Endodermal cell (in vitro differentiated cells): ENCODE data around the gene WDR46. TPM values are rescaled to one million over a fixed set of nuclear protein-coding genes. Genes with fewer than 3 reads are reported as not detected.

Experiments used
- DNase-seq: peaks from one replicate; pipeline ENCODE4 v3.0.0-alpha.2; 2017
- H3K27ac ChIP-seq: 2 replicates; pipeline ENCODE4 v1.5.1; 2013; ENCODE audit warnings: mild to moderate bottlenecking, low read depth, low read length, moderate library complexity
- H3K27me3 ChIP-seq: 2 replicates; pipeline ENCODE4 v1.6.1; 2013; ENCODE audit warnings: mild to moderate bottlenecking, low read length, moderate library complexity; ENCODE audit not compliant: insufficient read depth, control insufficient read depth, poor library complexity, severe bottlenecking
- H3K36me3 ChIP-seq: 2 replicates; pipeline ENCODE4 v1.7.0; 2013; ENCODE audit warnings: mild to moderate bottlenecking, low read length, moderate library complexity; ENCODE audit not compliant: control insufficient read depth, insufficient read depth
- H3K4me1 ChIP-seq: one replicate; pipeline ENCODE4 v1.7.0; 2013; ENCODE audit warnings: low read length; ENCODE audit not compliant: control insufficient read depth, insufficient read depth
- H3K4me3 ChIP-seq: 2 replicates; pipeline ENCODE4 v1.5.1; 2013; ENCODE audit warnings: mild to moderate bottlenecking, low read length, moderate library complexity
- H3K9ac ChIP-seq: 2 replicates; pipeline ENCODE4 v1.6.1; 2013; ENCODE audit warnings: mild to moderate bottlenecking, low read length, moderate library complexity; ENCODE audit not compliant: poor library complexity, severe bottlenecking; ENCODE audit errors: extremely low read depth
- H3K9me3 ChIP-seq: 2 replicates; pipeline ENCODE4 v1.6.1; 2013; ENCODE audit warnings: mild to moderate bottlenecking, low read length, moderate library complexity; ENCODE audit not compliant: control insufficient read depth
- H3K27ac Mint-ChIP-seq: 2 replicates; pipeline ENCODE4 v1.8.0; 2020; ENCODE audit warnings: mixed read lengths
- H3K27me3 Mint-ChIP-seq: 2 replicates; pipeline ENCODE4 v1.8.0; 2021; ENCODE audit warnings: mild to moderate bottlenecking, mixed read lengths; ENCODE audit not compliant: insufficient read depth
- H3K36me3 Mint-ChIP-seq: 2 replicates; pipeline ENCODE4 v1.8.0; 2020; ENCODE audit warnings: low read depth, mixed read lengths
- H3K4me1 Mint-ChIP-seq: 2 replicates; pipeline ENCODE4 v1.8.0; 2020; ENCODE audit warnings: mixed read lengths
- H3K4me3 Mint-ChIP-seq: 2 replicates; pipeline ENCODE4 v1.8.0; 2020; ENCODE audit warnings: mild to moderate bottlenecking, moderate library complexity, mixed read lengths
- H3K9me3 Mint-ChIP-seq: 2 replicates; pipeline ENCODE4 v1.8.0; 2020; ENCODE audit warnings: mild to moderate bottlenecking, mixed read lengths
- CTCF ChIP-seq: fragments of 200-600 bp; sonication (generic); conservative IDR thresholded peaks from 2 replicates; pipeline ENCODE4 v1.5.0; 2021; ENCODE audit warnings: antibody characterized with exemption, mild to moderate bottlenecking
- WGBS, 2 experiments: methylation state at CpG; one replicate each; pipeline versions ENCODE4 v1.1.5 to v1.1.7; 2013; ENCODE audit warnings: missing lambda C conversion rate in 2 of 2, mixed read lengths in 1 of 2; ENCODE audit not compliant: insufficient coverage in 1 of 2, insufficient read length in 1 of 2; 5-methylcytosine and 5-hydroxymethylcytosine counted together
- microRNA-seq: library from miRNA; unstranded; fragments of <30 nt; microRNA quantifications from one replicate; pipeline ENCODE4 v1.2.0, GENCODE V29; 2020; ENCODE audit warnings: borderline microRNAs expressed
- total RNA-seq, 2 donors: library from RNA; stranded (reverse); fragmentation: NEBNext Ultra II Directional in 1 of 2; extraction: Animal tissue kit (Norgen Biotek cat#: 25700) in 1 of 2; gene quantifications; 2 replicates in 1 of 2; 3 replicates in 1 of 2; pipeline ENCODE4 v1.2.1, GENCODE V29; 2021

The WDR46 gene
- total RNA-seq, 2 donors from 2014 or later = 42.9 to 62.5 TPM

- Mint-ChIP-seq H3K4me1 (peaks cover 12% of the 10 kb centered on the region), H3K27ac (no peak overlapping the region), H3K4me3 (no peak overlapping the region), H3K36me3 (no peaks in the 10 kb centered on the region), H3K27me3 (peaks cover 25% of the 10 kb centered on the region), H3K9me3 (no peaks in the 10 kb centered on the region)
- Histone ChIP-seq H3K4me1 (no peaks in the 10 kb centered on the region), H3K9me3 (no peaks in the 10 kb centered on the region), H3K27ac (no peak overlapping the region), H3K4me3 (no peak overlapping the region), H3K27me3 (peaks cover 6% of the 10 kb centered on the region), H3K9ac (no peak overlapping the region), H3K36me3 (no peaks in the 10 kb centered on the region)
- TF ChIP-seq CTCF = no peak
- peak; percentile 9 for DNase-seq
- 86 to 91% methylated on average over 5 to 6 of the region's 6 CpGs for WGBS, 2 experiments
These were observed 52.2 kb downstream of the WDR46 start for GRCh38 chr6:33236852-33237251.

DNA sequence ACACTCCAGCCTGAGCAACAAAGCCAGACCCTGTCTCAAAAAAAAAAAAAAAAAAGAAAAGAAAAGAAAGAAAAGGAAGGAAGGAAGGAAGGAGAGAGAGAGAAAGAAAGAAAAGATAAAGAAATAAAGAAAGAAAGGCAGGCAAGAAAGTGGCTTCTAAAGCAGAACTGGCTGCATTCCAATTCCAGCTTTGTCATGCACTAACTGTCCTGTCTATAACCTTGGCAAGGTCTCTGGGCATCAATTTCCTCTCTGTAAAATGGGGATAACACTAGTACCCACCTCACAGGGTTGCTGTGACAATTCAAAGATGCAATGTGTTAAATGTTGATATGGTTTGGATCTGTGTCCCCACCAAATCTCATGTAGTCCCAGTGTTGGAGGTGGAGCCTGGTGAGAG is 52.7 kb downstream of the WDR46 start:
- no peak for TF ChIP-seq CTCF
- Mint-ChIP-seq H3K27me3 (peaks cover 23% of the 10 kb centered on the region), H3K4me1 (peaks cover 12% of the 10 kb centered on the region), H3K27ac (no peak overlapping the region), H3K36me3 (no peaks in the 10 kb centered on the region), H3K4me3 (no peak overlapping the region), H3K9me3 (no peaks in the 10 kb centered on the region)
- Histone ChIP-seq H3K27ac (no peak overlapping the region), H3K9ac (no peak overlapping the region), H3K4me3 (no peak overlapping the region), H3K4me1 (no peaks in the 10 kb centered on the region), H3K36me3 (no peaks in the 10 kb centered on the region), H3K27me3 (peaks cover 6% of the 10 kb centered on the region), H3K9me3 (no peaks in the 10 kb centered on the region)
- DNase-seq = peak; percentile 0

DNA sequence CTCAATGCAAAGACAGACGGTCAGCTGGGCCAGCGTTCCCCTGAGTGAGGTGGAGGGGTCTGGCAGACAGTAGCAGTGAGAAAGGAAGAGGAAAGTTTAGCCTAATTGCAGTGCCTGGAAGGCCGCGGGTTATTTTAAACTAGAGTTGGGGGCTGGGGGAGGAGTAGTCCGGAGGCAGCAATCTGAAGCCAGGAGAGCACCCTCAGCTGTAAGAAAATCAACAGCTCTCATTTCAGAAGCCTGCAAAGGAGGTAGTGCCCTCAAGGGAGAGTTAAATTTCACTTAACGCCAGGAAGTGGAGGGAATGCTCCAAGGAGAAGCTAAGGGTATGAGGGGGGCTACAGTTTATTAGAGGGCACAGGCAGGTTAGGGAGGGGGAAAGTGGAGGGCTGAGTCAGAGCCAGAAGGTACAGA is 53.8 kb downstream of the WDR46 start:
- no peak for TF ChIP-seq CTCF
- Histone ChIP-seq H3K4me3 (no peak overlapping the region), H3K4me1 (no peaks in the 10 kb centered on the region), H3K27ac (no peak overlapping the region), H3K36me3 (no peaks in the 10 kb centered on the region), H3K27me3 (peaks cover 6% of the 10 kb centered on the region), H3K9ac (no peak overlapping the region), H3K9me3 (no peaks in the 10 kb centered on the region)
- H3K27me3 Mint-ChIP-seq = peaks cover 19% of the 10 kb centered on the region
- no peak overlapping the region for H3K4me3 Mint-ChIP-seq
- DNase-seq = peak; percentile 57
- no peaks in the 10 kb centered on the region for H3K36me3 Mint-ChIP-seq
- 27 to 40% methylated on average over 6 of the region's 6 CpGs for WGBS, 2 experiments
- peak overlapping the region; percentile 74 for H3K27ac Mint-ChIP-seq
- no peaks in the 10 kb centered on the region for H3K9me3 Mint-ChIP-seq
- H3K4me1 Mint-ChIP-seq = peaks cover 12% of the 10 kb centered on the region

Small RNAs within 50 kb of the gene (microRNA-seq; reads per million reads assigned to microRNA genes)
- gene MIR6834 = not detected
- not detected for gene MIR6873

Other genes starting within 250 kb of the WDR46 start
- 1 to 10 TPM; 1.7 to 1.9 TPM for gene HLA-DPA1, start 215.6 kb downstream of the WDR46 start, total RNA-seq
- 10 to 100 TPM; 13.5 to 20.6 TPM for gene HLA-DPB1, start 213.2 kb downstream of the WDR46 start, total RNA-seq
- gene COL11A2, start 96.8 kb downstream of the WDR46 start, total RNA-seq = 1 to 10 TPM; 1.3 to 2.8 TPM
- gene RXRB, start 88.6 kb downstream of the WDR46 start, total RNA-seq = 10 to 100 TPM; 24.8 to 27.2 TPM
- gene SLC39A7, start 88.4 kb downstream of the WDR46 start, total RNA-seq = 100 to 1,000 TPM; 123 to 163 TPM
- gene HSD17B8, start 84.6 kb downstream of the WDR46 start, total RNA-seq = 1 to 10 TPM; 5.7 to 6.8 TPM
- 10 to 100 TPM; 31.0 to 31.8 TPM for gene RING1, start 80.7 kb downstream of the WDR46 start, total RNA-seq
- 10 to 100 TPM; 51.4 to 63.9 TPM for gene VPS52, start 17.4 kb downstream of the WDR46 start, total RNA-seq
- 1,000 to 10,000 TPM; 2,541 to 3,009 TPM for gene RPS18, start 17.2 kb downstream of the WDR46 start, total RNA-seq
- 1 to 10 TPM; 3.9 to 5.5 TPM for gene B3GALT4, start 12.1 kb downstream of the WDR46 start, total RNA-seq
- 10 to 100 TPM; 69.9 to 86.4 TPM for gene PFDN6, start 362 bp upstream of the WDR46 start, total RNA-seq
- gene RGL2, start 9.7 kb upstream of the WDR46 start, total RNA-seq = 10 to 100 TPM; 85.6 to 98.0 TPM
- 10 to 100 TPM in 1 of 2 donors, 1 to 10 TPM in 1; 7.0 to 11.1 TPM for gene TAPBP, start 24.8 kb upstream of the WDR46 start, total RNA-seq
- gene ZBTB22, start 28.5 kb upstream of the WDR46 start, total RNA-seq = 10 to 100 TPM; 15.2 to 19.8 TPM
- gene DAXX, start 33.7 kb upstream of the WDR46 start, total RNA-seq = 10 to 100 TPM; 51.2 to 52.6 TPM
- gene KIFC1, start 102.6 kb upstream of the WDR46 start, total RNA-seq = 10 to 100 TPM; 56.6 to 94.3 TPM
- 10 to 100 TPM; 71.4 to 75.7 TPM for gene PHF1, start 121.8 kb upstream of the WDR46 start, total RNA-seq
- gene CUTA, start 128.9 kb upstream of the WDR46 start, total RNA-seq = 100 to 1,000 TPM; 198 to 219 TPM
- gene SYNGAP1, start 130.8 kb upstream of the WDR46 start, total RNA-seq = 10 to 100 TPM; 90.2 to 94.2 TPM
- 10 to 100 TPM; 18.0 to 20.6 TPM for gene ZBTB9, start 165.3 kb upstream of the WDR46 start, total RNA-seq